NCI-H2171 treated with DMSO at 0.1 percent for 48 hours (cell line): ENCODE data around the gene INSM1.
A peak's percentile ranks its signal among the peaks of the same experiment; 100 is the strongest.
"Not testable (repeated sequence)": the region's sequence is repeated elsewhere in the genome, so short reads cannot be mapped to it uniquely, and the experiment has no call there.

Experiments
- DNase-seq: peaks from one replicate; lab custom pipeline; 2025; lab: John Stamatoyannopoulos, UW

The INSM1 gene

DNA sequence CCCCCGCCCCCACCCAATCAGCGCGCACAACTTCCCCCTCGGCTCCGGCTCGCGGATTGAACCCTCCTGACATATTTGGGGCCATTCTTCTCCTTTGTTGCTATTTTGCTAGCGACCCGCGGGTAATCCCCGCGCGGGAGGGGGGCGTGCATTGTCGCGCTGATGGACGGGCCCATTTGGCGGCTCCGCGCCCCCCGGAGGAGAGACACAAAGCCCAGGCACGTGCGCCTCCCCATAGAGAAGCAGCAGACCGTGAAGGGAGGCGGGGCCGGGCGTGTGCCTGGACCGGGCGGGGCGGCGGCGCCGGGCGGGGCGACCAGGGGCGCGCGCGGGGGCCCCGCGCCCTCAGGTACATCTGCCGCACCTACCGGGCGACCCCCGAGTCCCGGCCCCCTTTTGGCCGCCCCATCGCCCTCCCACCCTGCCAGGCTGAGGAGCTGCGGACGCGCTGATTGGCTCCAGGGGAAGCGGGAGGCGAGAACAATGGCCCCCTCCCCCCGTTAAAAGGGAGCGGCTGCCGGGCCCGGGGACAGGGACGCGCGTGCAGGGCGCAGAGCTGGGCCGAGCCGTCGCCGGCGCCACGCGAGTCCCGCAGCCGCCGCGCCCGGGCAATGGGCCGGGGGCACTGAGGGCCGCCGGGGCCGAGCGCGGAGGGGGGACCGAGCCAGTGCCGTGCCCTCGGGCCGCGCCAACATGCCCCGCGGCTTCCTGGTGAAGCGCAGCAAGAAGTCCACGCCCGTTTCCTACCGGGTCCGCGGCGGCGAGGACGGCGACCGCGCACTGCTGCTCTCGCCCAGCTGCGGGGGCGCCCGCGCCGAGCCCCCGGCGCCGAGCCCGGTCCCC lies at the start of gene INSM1:
Gene INSM1 (plus strand): TSS at position 530 of the 843 bp plus-strand sequence. CDS start 164 bp downstream, at position 694.
- peak; percentile 96 for DNase-seq

DNA sequence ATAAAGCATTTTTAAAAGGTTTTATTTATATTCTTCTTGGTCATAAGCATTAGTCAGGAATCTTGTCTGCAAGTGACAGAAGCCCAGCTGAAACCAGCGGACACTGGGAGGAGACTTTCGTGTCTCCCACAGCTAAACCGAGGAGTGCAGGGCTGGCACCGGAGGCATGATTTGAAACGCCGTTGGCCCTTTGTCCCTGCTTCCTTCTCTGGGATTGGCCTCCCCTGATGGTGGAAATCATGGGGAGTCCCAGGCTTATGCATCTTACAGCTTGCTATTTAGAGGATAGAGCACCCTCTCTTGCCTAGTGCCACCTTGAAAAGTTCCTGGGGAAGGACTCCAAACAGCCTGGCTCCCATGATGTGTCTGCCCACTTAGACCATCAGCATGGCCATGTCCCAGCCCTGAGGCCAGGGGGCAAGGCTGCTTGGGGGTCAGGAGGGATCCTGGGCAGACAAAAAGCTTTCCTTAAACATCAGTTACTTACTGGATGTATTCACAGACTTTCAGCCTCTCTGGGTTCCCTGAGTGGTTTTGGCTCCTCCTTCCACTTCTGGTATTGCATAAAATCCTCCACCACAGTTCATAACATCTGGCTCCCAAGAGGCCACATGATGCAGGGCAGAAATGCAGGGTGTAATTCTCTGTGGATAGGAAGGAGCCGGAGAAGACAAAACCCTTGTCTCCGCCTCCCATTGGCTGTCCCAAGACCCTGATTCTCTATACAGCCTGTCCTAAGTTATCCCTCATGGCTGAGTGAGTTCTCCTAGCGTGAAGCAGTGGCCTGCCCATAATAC lies 49.3 kb upstream of the INSM1 start:
- DNase-seq = peak; percentile 86

- no peak for DNase-seq
Observed at GRCh38 chr20:20321134-20321533, 46.8 kb upstream of the INSM1 start.

GRCh38 chr20:20321917-20322316 lies 46.0 kb upstream of the INSM1 start:
- DNase-seq = peak; percentile 17

DNA sequence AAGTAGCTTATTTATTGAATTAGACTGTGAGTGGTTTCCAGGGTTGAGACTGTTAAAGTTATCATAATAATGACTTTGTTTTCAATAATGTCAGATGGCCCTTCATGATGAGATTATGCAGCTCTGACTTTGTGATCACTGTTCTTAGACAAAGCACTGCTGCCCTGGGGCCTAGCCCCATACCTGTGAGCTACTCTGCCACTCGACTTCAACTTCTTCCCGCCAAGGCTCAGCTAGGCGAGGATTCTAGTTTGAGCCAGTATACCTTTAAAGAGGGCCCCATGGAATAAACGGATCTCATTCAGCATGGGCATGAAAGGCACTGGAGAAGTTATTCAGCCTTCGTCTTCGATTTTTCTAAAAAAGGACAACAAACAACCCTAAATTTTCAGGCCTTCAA lies 45.0 kb upstream of the INSM1 start:
- DNase-seq = no peak

DNA sequence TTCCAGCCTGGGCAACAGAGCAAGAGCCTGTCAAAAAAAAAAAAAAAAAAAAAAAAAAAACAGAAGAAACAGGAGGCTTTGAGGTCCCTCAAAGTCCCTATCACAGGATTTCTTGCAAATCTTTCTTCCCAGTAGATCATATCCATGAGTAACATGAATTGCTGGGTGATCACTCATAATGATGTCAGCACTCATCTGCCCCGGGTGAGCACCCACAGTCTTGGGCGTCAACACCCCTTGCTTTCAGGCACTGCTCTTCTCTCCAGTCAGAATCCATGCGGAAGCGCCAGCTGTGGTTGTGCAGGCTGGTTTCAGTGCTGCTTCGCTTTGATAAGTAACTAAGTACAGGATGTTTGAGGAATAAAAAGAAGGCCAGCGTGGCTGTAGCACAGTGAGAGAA lies 40.2 kb upstream of the INSM1 start:
- DNase-seq = peak; percentile 22

DNA sequence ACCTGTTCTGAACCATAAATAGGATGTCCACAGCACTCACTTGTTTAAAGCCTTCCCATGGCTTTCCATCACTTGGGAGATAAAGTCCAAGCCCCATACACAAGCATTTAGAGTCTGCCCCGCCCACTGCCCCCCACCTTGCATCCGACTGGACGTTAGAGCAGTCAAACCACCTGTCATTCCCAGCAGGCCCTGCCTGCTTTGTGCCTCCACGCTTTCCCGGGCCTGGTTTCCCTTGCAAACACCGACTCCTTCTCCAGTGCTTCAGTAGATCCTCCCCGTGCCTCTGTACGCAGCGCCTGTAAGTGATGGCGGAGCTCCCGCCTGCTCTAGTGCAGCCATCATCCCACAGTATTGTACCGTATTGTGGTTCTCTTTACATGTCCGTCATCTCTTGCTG lies 38.3 kb upstream of the INSM1 start:
- no peak for DNase-seq

GRCh38 chr20:20331156-20331555 lies 36.7 kb upstream of the INSM1 start:
- no peak for DNase-seq

DNA sequence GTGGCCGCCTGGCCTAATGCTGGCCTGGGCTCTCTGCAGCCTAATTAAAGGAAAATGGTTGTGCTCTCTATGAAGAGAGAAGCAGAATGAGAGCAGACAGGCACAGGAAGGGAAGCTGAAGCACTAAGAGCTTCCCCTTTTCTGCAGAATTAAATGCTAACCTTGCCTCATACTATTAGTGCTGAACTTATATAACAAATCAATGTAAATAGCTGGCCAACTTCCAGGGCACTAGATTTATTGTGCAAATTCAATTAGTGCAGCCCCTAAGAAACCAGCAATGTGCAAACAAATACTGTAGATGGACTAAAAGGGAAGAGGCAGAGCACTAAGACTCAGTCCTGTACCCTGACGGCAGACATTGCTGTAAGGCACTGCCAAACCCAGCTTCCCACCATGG lies 36.1 kb upstream of the INSM1 start:
- no peak for DNase-seq

- DNase-seq = no peak
Observed at GRCh38 chr20:20333866-20334265, 34.0 kb upstream of the INSM1 start.

DNA sequence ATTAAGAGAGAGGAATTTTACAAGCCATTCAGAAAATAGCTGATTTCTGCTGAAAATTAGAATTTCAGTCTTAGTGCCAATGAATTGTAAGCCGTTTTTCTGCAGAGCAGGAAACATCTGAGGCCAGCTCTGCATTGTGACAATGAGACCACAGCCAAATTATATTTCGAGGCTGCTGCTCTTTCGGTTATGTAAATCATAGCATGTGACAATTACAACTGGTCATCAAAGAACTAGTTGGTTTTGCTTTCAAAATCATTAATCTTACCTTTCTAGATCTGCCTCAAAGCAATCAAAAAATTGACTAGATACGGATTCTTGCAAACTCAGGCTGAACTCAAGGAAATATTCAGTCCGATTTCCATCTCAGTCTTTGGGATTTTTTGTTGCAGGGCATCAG lies 33.4 kb upstream of the INSM1 start:
- DNase-seq = no peak

- DNase-seq = no peak
Observed at GRCh38 chr20:20338133-20338730, 29.7 kb upstream of the INSM1 start.

DNA sequence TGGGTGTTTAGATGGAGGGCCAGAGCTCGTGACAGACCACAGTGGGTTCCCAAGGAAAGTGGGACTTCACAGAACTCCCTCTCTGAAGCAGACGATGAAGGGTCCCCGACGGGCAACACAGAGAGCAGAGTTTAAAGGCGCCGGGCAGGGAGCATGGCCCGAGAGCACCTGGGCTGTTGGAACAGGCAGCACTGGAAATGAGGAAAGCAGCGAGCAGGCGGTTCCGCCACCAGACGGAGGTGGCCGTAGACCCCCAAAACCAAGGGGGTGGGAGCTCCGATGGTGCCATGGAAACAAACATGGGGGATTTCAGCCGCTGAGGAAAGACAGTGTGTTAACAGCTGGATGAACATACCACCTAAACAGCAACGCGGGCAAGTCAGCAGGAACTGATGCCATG lies 27.5 kb upstream of the INSM1 start:
- no peak for DNase-seq

DNA sequence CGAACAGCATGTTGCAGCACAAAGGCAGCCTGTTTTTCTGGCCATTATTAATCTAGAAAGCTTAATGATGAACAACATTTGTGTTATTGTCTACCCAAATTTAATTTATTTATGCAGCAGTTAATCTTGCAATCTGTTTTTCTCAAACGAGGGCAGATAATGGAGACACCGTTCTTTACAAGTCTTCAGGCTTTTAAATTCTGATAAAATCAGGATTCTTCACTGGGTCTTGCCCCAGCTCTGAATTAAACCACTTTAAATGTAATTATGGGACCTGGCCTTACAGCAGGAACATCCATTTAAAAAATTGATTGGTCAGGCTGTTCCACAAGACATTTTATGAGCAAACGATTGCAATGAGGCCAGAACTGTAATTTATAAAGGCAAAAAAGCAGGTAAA lies 26.5 kb upstream of the INSM1 start:
- DNase-seq = no peak

DNA sequence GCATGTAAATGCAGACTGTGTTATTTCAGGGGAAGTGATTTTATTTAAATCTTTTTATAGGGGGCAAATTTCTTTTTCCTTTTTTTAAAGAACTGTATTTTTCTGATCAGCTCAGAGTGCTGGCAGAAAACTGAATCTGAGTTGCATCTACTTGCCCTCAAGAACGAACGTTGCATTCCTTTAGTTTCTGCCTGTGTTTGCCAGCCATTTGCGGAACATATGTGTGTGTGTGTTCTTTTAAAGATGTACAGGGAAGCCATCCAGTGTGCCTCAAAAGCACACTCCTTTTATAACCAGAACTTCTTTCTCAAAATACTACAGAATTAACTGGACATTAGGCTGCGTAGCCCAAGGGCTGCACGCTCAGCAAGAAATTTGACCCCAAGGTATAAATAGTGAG lies 25.8 kb upstream of the INSM1 start:
- DNase-seq = no peak

- no peak for DNase-seq
Observed at GRCh38 chr20:20343932-20344331, 24.0 kb upstream of the INSM1 start.

- no peak for DNase-seq
Observed at GRCh38 chr20:20344476-20344875, 23.4 kb upstream of the INSM1 start.

DNA sequence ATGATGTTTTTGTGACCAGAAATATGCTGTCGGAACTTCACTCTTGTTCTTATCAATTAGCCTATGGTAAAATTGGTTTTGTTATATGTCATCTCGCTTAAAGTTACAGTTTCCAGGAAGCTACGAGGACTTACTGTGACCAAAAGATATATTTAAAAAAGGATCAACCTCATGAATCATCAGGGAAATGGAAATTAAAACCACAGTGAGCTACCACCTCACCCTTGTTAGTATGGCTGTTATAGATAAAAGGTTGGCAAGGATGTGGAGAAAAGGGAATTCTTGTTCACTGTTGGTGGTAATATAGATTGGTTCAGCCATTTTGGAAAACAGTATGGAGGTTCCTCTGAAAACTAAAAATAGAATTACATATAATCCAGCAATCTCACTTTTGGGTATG lies 14.3 kb upstream of the INSM1 start:
- DNase-seq = no peak

- DNase-seq = not testable (repeated sequence)
Observed at GRCh38 chr20:20355503-20355902, 12.4 kb upstream of the INSM1 start.

- DNase-seq = peak; percentile 83
Observed at GRCh38 chr20:20358801-20359200, 9.1 kb upstream of the INSM1 start.

GRCh38 chr20:20359628-20360027 lies 8.3 kb upstream of the INSM1 start:
- no peak for DNase-seq

DNA sequence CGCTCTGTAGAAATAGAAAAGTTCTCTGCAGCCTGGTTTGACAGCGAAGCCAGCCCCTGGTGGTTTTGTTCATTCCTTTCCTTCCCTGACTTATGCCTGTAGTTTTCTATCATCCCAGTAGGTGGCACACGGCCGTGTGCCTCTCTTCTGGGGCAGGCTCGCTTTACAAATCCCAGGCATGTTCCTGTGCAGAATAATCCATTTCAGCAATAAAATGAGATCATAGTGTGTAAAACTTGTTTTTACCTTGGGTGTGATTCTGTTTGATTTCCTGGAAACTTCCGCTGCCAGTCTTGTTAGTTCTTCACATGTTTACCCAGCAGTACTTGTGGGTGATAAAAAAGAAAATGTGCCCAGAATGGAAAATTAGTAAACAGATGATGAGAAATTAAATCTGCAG lies 7.4 kb upstream of the INSM1 start:
- peak; percentile 82 for DNase-seq
